ENCODE measurements around the gene CAVIN1.
"Not testable (repeated sequence)": the region's sequence is repeated elsewhere in the genome, so short reads cannot be mapped to it uniquely, and the experiment has no call there.

Gene CAVIN1

GRCh38 chr17:42365136-42365535, 57.9 kb downstream of the CAVIN1 start:
- TF ChIP-seq Cebpa-rat (IDR thresholded peaks at IDR 0.05) = no peak
- H3K4me1 ChIP-seq = peaks cover 7 to 78% (median 26%) of the 10 kb centered on the region in 10 experiments; a peak in 19 of 20 replicates
- H3K9ac ChIP-seq = no peak overlapping the region
- H3K4me2 ChIP-seq = no peak overlapping the region
- no peaks in the 10 kb centered on the region for H3K27me3 ChIP-seq
- H3K27ac ChIP-seq = no peak overlapping the region
- H3K9me3 ChIP-seq (replicated peaks in 1 of 11) = no peaks in the 10 kb centered on the region; a peak in 1 of 22 replicates
- H3K36me3 ChIP-seq = peaks cover 0 to 42% (median 0%) of the 10 kb centered on the region in 11 experiments; a peak in 6 of 22 replicates
- H4K20me1 ChIP-seq = peaks cover 38 to 100% (median 99%) of the 10 kb centered on the region in 11 experiments
- no peak overlapping the region for H3K4me3 ChIP-seq

- TF ChIP-seq Cebpa-rat (IDR thresholded peaks at IDR 0.05) = no peak
- Histone ChIP-seq H3K9ac (no peak overlapping the region), H3K4me1 (peaks cover 5 to 79% (median 25%) of the 10 kb centered on the region in 10 experiments; a peak in 19 of 20 replicates), H3K27ac (no peak overlapping the region), H3K4me3 (no peak overlapping the region), H3K9me3 (replicated peaks in 1 of 11) (no peaks in the 10 kb centered on the region), H4K20me1 (peaks cover 38 to 100% (median 98%) of the 10 kb centered on the region in 11 experiments), H3K4me2 (peak overlapping the region in 2 of 11 experiments; percentile 13 to 16; a peak in 2 of 22 replicates), H3K27me3 (no peaks in the 10 kb centered on the region), H3K36me3 (peaks cover 0 to 35% (median 0%) of the 10 kb centered on the region in 11 experiments; a peak in 5 of 22 replicates)
These were observed 59.1 kb downstream of the CAVIN1 start for GRCh38 chr17:42363767-42364585.

- TF ChIP-seq Cebpa-rat (IDR thresholded peaks at IDR 0.05) = no peak
- Histone ChIP-seq H3K4me3 (no peak overlapping the region), H3K36me3 (peaks cover 0 to 35% (median 0%) of the 10 kb centered on the region in 11 experiments; a peak in 5 of 22 replicates), H3K9ac (no peak overlapping the region), H3K4me1 (peaks cover 4 to 79% (median 24%) of the 10 kb centered on the region in 10 experiments; a peak in 18 of 20 replicates), H3K9me3 (replicated peaks in 1 of 11) (no peaks in the 10 kb centered on the region), H3K27me3 (no peaks in the 10 kb centered on the region), H3K27ac (no peak overlapping the region), H3K4me2 (peak overlapping the region in 2 of 11 experiments; percentile 13 to 16; a peak in 2 of 22 replicates), H4K20me1 (peaks cover 36 to 100% (median 98%) of the 10 kb centered on the region in 11 experiments)
These were observed 59.8 kb downstream of the CAVIN1 start for GRCh38 chr17:42363231-42363630.

- peak overlapping the region in 1 of 11 experiments; percentile 3; a peak in 1 of 22 replicates for H3K4me2 ChIP-seq
- H3K27me3 ChIP-seq = no peaks in the 10 kb centered on the region
- peaks cover 5 to 77% (median 23%) of the 10 kb centered on the region in 10 experiments; a peak in 18 of 20 replicates for H3K4me1 ChIP-seq
- H3K9me3 ChIP-seq (replicated peaks in 1 of 11) = no peaks in the 10 kb centered on the region
- no peak overlapping the region for H3K9ac ChIP-seq
- TF ChIP-seq Cebpa-rat (IDR thresholded peaks at IDR 0.05) = no peak
- no peak overlapping the region for H3K27ac ChIP-seq
- H3K4me3 ChIP-seq = no peak overlapping the region
- peaks cover 32 to 100% (median 97%) of the 10 kb centered on the region in 11 experiments for H4K20me1 ChIP-seq
- H3K36me3 ChIP-seq = peaks cover 0 to 35% (median 0%) of the 10 kb centered on the region in 11 experiments; a peak in 5 of 22 replicates
These were observed 60.7 kb downstream of the CAVIN1 start for GRCh38 chr17:42362245-42362961.

- Histone ChIP-seq H3K4me2 (0 out of 22 replicates have a peak overlapping the region, but pooled peaks of 1 of the 11 experiments have one; percentile 3), H3K9me3 (replicated peaks in 1 of 11) (no peaks in the 10 kb centered on the region)
- no peak for TF ChIP-seq Cebpa-rat (IDR thresholded peaks at IDR 0.05)
These were observed 61.3 kb downstream of the CAVIN1 start for GRCh38 chr17:42361781-42362186.

GRCh38 chr17:42360388-42360787, 62.7 kb downstream of the CAVIN1 start:
- not testable (repeated sequence) for H3K9ac ChIP-seq; H3K27me3 ChIP-seq; H3K4me3 ChIP-seq; H3K27ac ChIP-seq; H3K9me3 ChIP-seq (replicated peaks in 1 of 11); H3K4me2 ChIP-seq
- Histone ChIP-seq H4K20me1 (peaks cover 39 to 100% (median 96%) of the 10 kb centered on the region in 11 experiments; a peak in 21 of 22 replicates), H3K36me3 (peaks cover 0 to 46% (median 0%) of the 10 kb centered on the region in 11 experiments; a peak in 5 of 22 replicates), H3K4me1 (peaks cover 12 to 69% (median 23%) of the 10 kb centered on the region in 10 experiments)

More at GRCh38 chr17:42361781-42362186, 61.3 kb downstream of the CAVIN1 start:
- H3K4me1 ChIP-seq = peaks cover 5 to 71% (median 18%) of the 10 kb centered on the region in 10 experiments; a peak in 18 of 20 replicates
- H4K20me1 ChIP-seq = peaks cover 34 to 100% (median 97%) of the 10 kb centered on the region in 11 experiments; a peak in 21 of 22 replicates
- H3K9ac ChIP-seq = no peak overlapping the region
- H3K27ac ChIP-seq = no peak overlapping the region
- H3K36me3 ChIP-seq = peaks cover 0 to 42% (median 0%) of the 10 kb centered on the region in 11 experiments; a peak in 5 of 22 replicates
- no peaks in the 10 kb centered on the region for H3K27me3 ChIP-seq
- no peak overlapping the region for H3K4me3 ChIP-seq

- no peak overlapping the region for H3K4me3 ChIP-seq
- no peak overlapping the region for H3K9ac ChIP-seq
- no peak for TF ChIP-seq Cebpa-rat (IDR thresholded peaks at IDR 0.05)
- H3K4me1 ChIP-seq = peaks cover 14 to 64% (median 26%) of the 10 kb centered on the region in 10 experiments
- no peak overlapping the region for H3K27ac ChIP-seq
- no peaks in the 10 kb centered on the region for H3K27me3 ChIP-seq
- peaks cover 41 to 100% (median 93%) of the 10 kb centered on the region in 11 experiments; a peak in 21 of 22 replicates for H4K20me1 ChIP-seq
- H3K9me3 ChIP-seq (replicated peaks in 1 of 11) = no peaks in the 10 kb centered on the region
- peak overlapping the region in 3 of 11 experiments; percentile 8 to 93 (median 83); a peak in 2 of 22 replicates for H3K4me2 ChIP-seq
- H3K36me3 ChIP-seq = peaks cover 0 to 34% (median 0%) of the 10 kb centered on the region in 11 experiments; a peak in 5 of 22 replicates
These were observed 63.9 kb downstream of the CAVIN1 start for GRCh38 chr17:42359133-42359532.

- peaks cover 0 to 32% (median 0%) of the 10 kb centered on the region in 11 experiments; a peak in 5 of 22 replicates for H3K36me3 ChIP-seq
These were observed 64.6 kb downstream of the CAVIN1 start for GRCh38 chr17:42358434-42358833.

More at GRCh38 chr17:42358434-42358833, 64.6 kb downstream of the CAVIN1 start:
- Histone ChIP-seq H3K27ac (0 out of 22 replicates have a peak overlapping the region, but pooled peaks of 1 of the 11 experiments have one; percentile 23), H3K9me3 (replicated peaks in 1 of 11) (no peaks in the 10 kb centered on the region), H3K4me2 (peak overlapping the region in 5 of 11 experiments; percentile 8 to 93 (median 36); a peak in 8 of 22 replicates), H3K9ac (no peak overlapping the region; a peak in 1 of 22 replicates), H3K27me3 (no peaks in the 10 kb centered on the region), H3K4me1 (peaks cover 14 to 57% (median 24%) of the 10 kb centered on the region in 10 experiments), H3K4me3 (no peak overlapping the region), H4K20me1 (peaks cover 38 to 100% (median 93%) of the 10 kb centered on the region in 11 experiments; a peak in 21 of 22 replicates)
- TF ChIP-seq Cebpa-rat (IDR thresholded peaks at IDR 0.05) = no peak
